Colon (tissue), 2 donors: ENCODE data around the gene C3orf38.
"Not testable (repeated sequence)": the region's sequence is repeated elsewhere in the genome, so short reads cannot be mapped to it uniquely, and the experiment has no call there.

Experiments used
- FAIRE-seq: peaks from 2 replicates; lab custom pipeline; 2012; peaks lifted over from hg19 to GRCh38; lab: Jason Lieb, UNC
- donor health status: control.
- donor health status: control.

Gene C3orf38

GRCh38 chr3:88152841-88153240 is 3.1 kb downstream of the C3orf38 start:
- no peak for FAIRE-seq

GRCh38 chr3:88166419-88166971 is 16.7 kb downstream of the C3orf38 start:
- FAIRE-seq: no peak

DNA sequence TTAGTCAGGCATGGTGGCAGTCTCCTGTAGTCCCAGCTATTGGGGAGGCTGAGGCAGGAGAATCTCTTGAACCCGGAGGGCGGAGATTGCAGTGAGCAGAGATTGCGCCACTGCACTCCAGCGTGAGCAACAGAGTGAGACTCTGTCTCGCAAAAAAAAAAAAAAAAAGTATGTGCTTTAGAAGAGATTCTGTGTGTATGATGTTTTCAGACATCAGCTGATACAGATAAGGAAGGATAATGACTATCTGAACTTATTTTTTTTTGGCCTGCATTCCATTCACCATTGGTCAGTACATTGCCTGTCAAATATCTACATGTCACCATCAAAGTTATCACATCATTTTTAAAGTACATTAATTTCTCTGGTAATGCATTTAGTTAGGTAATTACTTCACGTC is 17.4 kb downstream of the C3orf38 start:
- FAIRE-seq: no peak

- FAIRE-seq: no peak
Observed at GRCh38 chr3:88167704-88168103, 17.9 kb downstream of the C3orf38 start.

- no peak for FAIRE-seq
Observed at GRCh38 chr3:88168171-88168570, 18.4 kb downstream of the C3orf38 start.

DNA sequence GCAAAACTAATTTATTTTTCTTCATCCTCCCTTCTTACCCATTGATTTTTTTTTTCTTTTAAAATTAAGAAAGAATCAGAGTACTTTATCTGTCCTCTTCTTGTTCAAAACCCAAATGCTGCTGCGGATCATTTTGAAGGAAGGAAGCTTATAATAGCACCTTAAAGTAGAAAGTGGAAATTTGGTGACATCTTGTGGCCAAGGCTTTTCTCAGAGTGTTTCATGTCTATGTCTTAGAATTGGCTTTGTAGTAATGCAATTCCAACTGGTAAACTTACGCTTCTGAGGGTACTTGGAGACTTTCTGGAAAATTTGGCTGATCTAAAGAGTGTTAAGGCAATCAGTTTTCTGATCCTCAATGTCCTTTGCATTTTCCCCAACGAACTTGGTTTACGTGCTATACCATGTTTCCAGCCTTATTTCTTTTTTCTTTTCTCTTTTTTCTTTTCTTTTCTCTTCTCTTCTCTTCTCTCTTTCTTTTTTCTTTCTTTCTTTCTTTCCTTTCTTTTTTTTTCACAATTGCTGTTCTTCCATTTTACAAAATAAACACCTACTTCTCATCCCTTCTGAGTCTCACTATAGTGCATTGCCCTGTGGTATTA is 30.7 kb downstream of the C3orf38 start:
- no peak for FAIRE-seq

DNA sequence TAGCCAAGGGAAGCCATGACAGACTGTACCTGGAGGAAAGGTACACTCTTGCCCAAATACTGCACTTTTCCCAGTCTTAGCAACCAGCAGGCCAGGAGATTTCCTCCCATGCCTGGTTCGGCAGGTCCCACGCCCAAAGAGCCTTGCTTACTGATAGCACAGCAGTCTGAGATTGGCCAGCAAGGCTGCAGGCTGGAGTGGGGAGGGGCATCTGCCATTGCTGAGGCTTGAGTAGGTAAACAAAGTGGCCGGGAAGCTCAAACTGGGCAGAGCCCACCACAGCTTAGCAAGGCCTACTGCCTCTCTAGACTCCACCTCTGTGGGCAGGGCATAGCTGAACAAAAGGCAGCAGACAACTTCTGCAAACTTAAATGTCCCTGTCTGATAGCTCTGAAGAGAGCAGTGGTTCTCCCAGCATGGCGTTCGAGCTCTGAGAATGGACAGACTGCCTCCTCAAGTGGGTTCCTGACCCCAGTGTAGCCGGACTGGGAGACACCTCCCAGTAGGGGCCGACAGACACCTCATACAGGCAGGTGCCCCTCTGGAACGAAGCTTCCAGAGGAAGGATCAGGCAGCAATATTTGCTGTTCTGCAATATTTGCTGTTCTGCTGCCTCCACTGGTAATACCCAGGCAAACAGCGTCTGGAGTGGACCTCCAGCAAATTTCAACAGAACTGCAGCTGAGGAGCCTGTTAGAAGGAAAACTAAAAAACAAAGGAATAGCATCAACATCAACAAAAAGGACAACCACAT is 32.6 kb downstream of the C3orf38 start:
- FAIRE-seq: not testable (repeated sequence)

GRCh38 chr3:88188436-88188835 is 38.7 kb downstream of the C3orf38 start:
- no peak for FAIRE-seq

DNA sequence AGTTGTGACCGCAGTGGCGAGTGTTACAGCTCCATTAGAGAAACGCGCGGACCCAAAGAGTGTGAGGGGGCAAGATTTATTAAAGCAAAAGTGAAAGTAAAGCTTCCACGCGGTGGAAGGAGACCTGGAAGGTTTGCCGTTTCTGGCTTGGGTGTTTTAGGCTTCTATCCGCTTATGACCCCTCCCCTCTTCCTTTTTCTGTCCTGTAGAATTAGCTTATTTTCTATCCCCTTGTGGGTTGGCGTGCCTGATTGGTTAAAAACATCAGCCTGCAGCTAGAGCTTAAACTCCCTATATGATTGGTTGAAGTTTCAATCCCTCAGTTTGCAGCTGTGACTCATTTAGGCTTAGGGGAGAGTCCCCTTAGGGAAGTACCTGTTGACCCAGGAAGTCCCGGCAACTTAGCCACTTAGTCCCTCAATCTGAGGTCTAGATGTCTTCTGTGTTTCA is 39.6 kb downstream of the C3orf38 start:
- no peak for FAIRE-seq

DNA sequence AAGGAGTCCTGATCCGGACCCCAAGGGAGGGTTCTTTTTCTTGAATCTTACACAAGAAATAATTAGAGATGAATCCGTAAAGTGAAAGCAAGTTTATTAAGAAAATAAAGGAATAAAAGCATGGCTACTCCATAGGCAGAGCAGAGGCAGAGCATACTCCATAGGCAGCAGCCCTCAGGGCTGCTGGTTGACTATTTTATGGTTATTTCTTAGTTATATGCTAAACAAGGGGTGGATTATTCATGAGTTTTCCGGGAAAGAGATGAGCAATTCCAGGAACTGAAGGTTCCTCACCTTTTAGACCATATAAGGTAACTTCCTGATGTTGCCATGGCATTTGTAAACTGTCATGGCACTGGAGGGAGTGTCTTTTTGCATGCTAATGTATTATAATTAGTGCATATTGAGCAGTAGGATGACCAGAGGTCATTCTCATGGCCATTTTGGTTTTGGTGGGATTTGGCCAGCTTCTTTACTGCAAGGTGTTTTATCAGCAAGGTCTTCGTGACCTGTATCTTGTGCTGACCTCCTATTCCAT is 42.2 kb downstream of the C3orf38 start:
- no peak for FAIRE-seq

DNA sequence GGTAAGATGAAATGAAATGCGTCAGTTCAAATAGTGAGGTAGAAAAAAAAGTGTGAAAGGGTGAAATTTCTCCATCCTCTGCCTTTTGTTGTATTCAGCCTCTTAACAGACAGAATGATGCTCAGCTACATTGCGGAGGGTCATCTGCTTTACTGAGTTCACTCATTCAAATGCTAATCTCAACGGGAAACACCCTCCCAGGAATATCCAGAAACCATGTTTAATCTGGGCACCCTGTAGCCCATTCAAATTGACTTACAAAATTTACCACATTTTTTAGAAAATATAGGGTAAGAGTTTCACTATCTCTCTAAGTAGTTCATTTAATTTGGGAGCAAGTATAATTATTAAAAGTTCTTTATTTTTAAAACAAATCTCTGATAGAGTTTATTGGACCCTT is 42.9 kb downstream of the C3orf38 start:
- FAIRE-seq: no peak

GRCh38 chr3:88195951-88196434 is 46.2 kb downstream of the C3orf38 start:
- no peak for FAIRE-seq

DNA sequence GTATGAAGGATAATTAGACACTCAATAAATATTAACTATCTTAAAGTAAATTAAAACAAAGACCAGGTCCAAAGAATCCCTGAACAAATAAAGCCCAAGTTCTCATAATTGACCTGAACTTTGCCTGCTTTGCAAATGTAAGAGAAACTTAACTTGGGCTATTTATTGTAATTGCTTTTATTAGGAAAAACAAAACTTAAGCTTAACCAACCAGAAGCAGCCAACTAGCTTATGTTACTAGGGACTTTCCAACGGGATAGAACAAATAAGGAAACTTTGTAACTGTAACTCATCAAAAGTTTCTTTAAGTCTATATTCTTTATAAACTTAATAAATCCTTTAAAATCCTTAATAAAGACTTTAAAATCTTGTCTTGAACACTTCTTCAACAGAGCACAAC is 48.4 kb downstream of the C3orf38 start:
- FAIRE-seq: no peak

- FAIRE-seq: no peak
Observed at GRCh38 chr3:88203642-88204055, 53.9 kb downstream of the C3orf38 start.
